ENCODE measurements around the gene PAPSS1.

GRCh38 chr4:107712236-107712635 lies 7.8 kb downstream of the PAPSS1 start:
- TF ChIP-seq EZH2 (IDR thresholded peaks at IDR 0.05; ENCODE audit: low read length) (no peak), CTCF (optimal IDR thresholded peaks at IDR 0.05 in 1 of 3, IDR thresholded peaks at IDR 0.05 in 1 of 3, conservative IDR thresholded peaks at IDR 0.05 in 1 of 3; ENCODE audit: extremely low read depth in 1 of 3, insufficient read depth in 2 of 3, low read length in 3 of 3) (no peak)

Measured in keratinocyte (primary cell).